NCI-H2107 (cell line): ENCODE measurements around the gene TIGD3.

Experiments
- DNase-seq: peaks from one replicate; lab custom pipeline; 2025; lab: John Stamatoyannopoulos, UW

The TIGD3 gene

GRCh38 chr11:65354265-65355012, at the start of gene TIGD3:
TSS of gene TIGD3 (plus strand) at chr11:65354751. CDS start at chr11:65355809, 1,058 bp downstream.
- DNase-seq = peak; percentile 93

GRCh38 chr11:65305501-65306268, 48.9 kb upstream of the TIGD3 start:
- DNase-seq = no peak

- DNase-seq = no peak
Observed at GRCh38 chr11:65307298-65308229, 47.0 kb upstream of the TIGD3 start.

- DNase-seq = no peak
Observed at GRCh38 chr11:65308281-65308891, 46.2 kb upstream of the TIGD3 start.

GRCh38 chr11:65309006-65309405, 45.5 kb upstream of the TIGD3 start:
- DNase-seq = no peak

- no peak for DNase-seq
Observed at GRCh38 chr11:65310215-65310614, 44.3 kb upstream of the TIGD3 start.

- no peak for DNase-seq
Observed at GRCh38 chr11:65310736-65311135, 43.8 kb upstream of the TIGD3 start.

GRCh38 chr11:65311170-65311678, 43.3 kb upstream of the TIGD3 start:
- no peak for DNase-seq

- no peak for DNase-seq
Observed at GRCh38 chr11:65314501-65315203, 39.9 kb upstream of the TIGD3 start, which contains the start of gene CDC42EP2. TSS of gene CDC42EP2 (plus strand) at chr11:65314866. CDS start at chr11:65320899, 6,033 bp downstream.

- DNase-seq = peak; percentile 49
Observed at GRCh38 chr11:65315204-65315865, 39.2 kb upstream of the TIGD3 start.

- DNase-seq = no peak
Observed at GRCh38 chr11:65315866-65316226, 38.7 kb upstream of the TIGD3 start.

GRCh38 chr11:65316227-65317024, 38.1 kb upstream of the TIGD3 start:
- no peak for DNase-seq

- no peak for DNase-seq
Observed at GRCh38 chr11:65317025-65317786, 37.3 kb upstream of the TIGD3 start.

- no peak for DNase-seq
Observed at GRCh38 chr11:65320386-65321075, 34.0 kb upstream of the TIGD3 start.

- DNase-seq = no peak
Observed at GRCh38 chr11:65321076-65321475, 33.5 kb upstream of the TIGD3 start.

GRCh38 chr11:65321828-65322485, 32.6 kb upstream of the TIGD3 start:
- DNase-seq = no peak

- no peak for DNase-seq
Observed at GRCh38 chr11:65323813-65324212, 30.7 kb upstream of the TIGD3 start.

GRCh38 chr11:65325435-65325834, 29.1 kb upstream of the TIGD3 start:
- DNase-seq = no peak
